T1000 (cell line): ENCODE data around the gene NOS2.
"Not testable (repeated sequence)": the region's sequence is repeated elsewhere in the genome, so short reads cannot be mapped to it uniquely, and the experiment has no call there.

ENCODE experiments used
- DNase-seq: peaks from one replicate; lab custom pipeline; 2025; ENCODE audit warnings: mixed read lengths; lab: John Stamatoyannopoulos, UW

Gene NOS2

DNA sequence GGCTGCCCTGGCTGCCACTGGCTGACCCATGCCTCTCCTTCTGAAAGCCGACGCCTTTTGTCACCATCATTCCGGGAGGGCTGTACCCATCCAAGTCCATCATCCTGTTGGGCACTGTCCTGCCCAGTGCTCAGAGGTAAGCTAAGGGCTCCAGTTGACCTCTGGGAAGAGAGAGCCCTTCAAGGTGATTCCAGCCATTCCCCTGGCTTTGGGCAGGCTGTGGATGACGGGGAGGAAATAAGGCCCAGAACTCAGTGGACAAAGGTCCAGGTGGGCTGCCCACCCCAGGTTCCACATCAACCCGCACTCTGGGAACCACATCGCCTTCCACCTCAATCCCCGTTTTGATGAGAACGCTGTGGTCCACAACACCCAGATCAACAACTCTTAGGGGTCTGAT lies 45.8 kb downstream of the NOS2 start:
- no peak for DNase-seq

DNA sequence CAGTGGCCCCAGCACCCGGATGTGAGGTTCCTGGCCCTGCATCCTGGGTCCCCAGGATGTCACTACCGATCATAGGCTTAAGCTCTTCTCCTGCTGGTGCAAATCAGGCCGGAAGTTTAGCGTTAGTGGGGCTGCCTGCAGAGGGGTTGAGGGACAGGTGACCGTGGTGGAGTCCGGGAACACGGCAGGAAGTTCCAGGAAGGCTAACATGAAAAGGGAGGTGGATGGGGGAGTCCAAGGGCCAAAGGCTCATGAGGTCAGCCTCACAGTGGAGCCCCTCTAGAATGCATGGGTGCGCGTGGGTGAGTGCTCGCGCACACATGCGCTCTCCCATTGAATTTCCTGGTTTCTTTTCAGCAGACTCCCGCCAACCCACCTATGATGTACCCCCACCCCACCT lies 46.6 kb downstream of the NOS2 start:
- DNase-seq, result not testable (repeated sequence)

DNA sequence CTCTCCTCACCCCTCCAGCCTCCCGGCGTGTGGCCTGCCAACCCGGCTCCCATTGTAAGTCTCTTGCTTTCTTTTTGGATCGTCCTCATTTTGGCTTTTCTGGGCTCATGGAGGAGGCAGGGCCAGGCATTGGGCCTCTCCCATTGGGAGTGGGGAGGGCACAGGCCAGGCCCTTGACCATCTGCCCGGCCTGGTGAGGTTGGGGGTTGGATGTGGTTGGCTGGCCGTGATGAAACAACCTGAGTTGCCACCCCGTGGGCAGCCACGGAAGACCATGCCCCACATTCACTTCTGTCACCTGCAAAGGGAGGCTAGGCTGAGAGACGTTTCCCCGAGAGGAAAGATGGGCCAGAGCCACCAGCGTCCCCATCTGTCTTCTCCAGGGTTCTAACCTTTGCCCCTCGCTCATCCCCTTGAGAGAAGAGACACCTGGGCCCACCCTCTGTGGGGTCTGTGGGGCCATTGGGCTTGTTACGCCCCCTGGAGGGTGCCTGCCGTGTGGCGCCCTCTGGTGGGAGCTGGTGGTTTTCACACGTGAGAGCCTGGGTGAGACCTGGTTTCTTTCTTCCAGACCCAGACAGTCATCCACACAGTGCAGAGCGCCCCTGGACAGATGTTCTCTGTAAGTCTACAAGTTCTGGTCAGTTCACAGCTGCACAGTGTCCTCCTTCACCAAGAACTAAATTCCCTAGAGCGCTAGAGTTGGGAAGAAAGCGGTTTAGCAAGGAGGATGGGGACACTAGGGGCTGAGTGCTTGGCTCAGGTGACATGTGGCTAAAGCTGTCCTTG lies 47.3 kb downstream of the NOS2 start:
- not testable (repeated sequence) for DNase-seq

DNA sequence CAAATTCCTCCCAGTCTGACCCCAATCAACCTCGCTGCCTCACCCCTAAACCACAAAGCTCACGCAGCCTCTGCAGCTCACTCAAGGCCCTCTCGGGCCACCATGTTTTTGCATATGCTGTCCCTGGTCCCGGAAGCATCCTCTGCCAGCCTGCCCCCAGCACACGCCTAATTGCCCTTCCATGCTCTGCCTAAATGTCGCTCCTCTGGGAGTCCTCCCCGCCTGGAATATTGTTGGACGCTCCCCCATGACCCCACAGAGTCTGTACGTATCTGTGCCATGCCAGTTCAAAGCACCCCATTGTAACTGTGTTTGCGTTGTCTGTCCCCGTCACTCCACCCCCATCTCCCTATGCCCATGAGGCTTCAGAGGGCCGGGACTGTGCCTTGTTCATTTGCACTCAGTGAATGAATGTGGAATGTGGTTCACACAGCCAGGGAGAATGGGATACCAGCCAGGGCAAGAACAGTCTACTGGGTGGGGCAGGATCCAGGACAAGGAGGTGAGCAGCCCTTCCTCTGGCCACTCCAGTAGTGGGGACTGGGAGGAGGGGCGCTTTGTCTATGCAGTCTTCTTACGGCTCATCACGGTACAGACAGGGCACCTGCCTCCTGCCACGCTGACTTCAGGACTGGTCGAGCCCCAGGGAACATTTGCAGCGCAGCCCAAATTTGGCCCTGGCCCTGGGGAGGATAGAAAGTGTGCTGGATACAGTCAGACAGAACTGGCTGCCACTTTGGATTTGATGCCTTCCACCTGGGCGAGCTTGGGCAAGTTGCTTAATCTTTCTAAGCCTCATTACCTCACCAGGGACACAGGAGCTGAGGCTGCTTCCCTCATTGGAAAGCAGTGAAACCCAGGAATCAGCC lies 48.5 kb downstream of the NOS2 start:
- DNase-seq, result no peak

DNA sequence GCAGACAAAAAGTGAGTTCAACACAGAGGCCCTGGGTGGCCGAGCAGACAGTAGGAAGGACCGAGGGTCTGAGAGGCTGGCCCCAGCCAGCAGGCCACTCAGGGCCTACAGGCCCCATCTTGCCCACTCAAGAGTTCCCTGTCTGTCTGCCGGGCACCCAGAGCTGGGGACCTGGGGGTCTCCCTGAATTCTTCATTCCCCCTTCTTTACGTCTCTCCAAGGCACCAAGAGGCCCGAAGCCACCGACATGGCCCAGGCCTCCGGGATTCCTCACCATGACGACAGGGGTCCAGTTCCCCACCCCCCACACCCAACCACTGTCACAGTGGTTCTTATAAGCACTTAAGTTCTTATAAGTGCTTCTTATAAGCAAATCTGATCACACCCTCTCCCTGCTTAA lies 49.2 kb downstream of the NOS2 start:
- no peak for DNase-seq

DNA sequence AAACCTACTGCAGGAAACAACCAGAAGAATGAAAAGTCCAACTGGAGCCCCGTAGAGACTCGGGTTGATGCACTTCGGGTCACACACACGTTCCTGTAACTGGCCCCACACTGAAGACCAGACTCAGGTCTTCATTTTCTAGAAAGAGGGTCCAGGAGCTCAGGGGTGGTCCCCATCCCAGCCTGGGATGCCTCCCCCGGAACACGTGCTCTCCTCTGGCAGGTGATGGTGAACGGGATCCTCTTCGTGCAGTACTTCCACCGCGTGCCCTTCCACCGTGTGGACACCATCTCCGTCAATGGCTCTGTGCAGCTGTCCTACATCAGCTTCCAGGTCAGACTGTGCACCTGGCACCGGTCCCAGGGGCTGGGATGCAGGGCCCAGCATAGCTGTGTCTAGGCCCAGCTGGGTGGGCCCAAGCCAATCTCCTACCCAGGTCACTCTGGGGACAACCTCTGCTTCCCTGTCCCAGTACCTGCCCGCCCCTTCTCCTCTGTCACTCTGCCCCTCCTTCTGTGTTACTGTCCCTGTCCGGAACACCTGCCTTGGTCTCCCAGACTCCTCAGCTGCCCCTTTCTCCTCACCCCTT lies 50.7 kb downstream of the NOS2 start:
- not testable (repeated sequence) for DNase-seq

DNA sequence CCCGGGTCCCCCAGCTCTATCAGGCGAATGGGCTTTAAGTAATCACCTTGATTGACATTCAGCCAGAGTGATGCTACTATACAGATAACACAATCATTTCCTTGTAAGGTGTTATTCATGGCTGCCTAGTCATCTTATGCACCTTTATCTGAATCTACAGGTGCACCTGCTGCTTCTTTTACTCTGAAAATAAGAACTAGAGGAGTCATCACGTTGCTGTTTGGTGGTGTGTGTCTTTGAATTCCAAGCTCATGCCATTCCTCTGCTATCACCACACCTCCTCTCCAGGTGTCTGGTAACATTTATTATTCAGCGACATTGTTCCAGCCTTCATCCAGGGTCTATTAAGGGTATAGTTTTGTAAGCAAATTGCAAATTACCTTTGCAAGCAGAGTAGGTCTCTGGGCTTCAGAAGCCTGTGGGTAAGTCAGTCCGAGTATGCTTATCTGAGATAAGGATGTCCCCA lies 51.9 kb downstream of the NOS2 start:
- no peak for DNase-seq

- no peak for DNase-seq
Measured at GRCh38 chr17:27747462-27748359, 52.6 kb downstream of the NOS2 start.

DNA sequence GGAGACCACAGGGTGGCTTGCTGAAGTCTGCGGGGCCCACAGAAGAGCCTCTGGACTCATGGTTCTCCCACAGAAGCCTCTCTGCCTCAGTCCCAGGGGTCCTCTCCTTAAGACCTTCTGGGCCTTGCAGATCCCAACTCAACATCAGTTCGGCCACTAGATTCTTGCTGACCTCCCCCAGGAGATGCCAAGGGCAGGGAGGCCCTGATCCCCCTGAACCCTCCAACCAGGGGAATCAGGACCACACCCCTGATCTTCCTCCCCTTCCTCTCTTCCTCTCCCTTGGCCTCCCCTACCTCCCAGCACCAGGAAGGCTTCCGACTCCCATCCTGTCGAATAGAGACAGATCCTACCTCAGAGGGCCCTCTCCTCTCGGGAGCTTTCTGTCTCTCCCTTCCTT lies 53.4 kb downstream of the NOS2 start:
- no peak for DNase-seq

- not testable (repeated sequence) for DNase-seq
Measured at GRCh38 chr17:27746320-27746719, 54.0 kb downstream of the NOS2 start.

DNA sequence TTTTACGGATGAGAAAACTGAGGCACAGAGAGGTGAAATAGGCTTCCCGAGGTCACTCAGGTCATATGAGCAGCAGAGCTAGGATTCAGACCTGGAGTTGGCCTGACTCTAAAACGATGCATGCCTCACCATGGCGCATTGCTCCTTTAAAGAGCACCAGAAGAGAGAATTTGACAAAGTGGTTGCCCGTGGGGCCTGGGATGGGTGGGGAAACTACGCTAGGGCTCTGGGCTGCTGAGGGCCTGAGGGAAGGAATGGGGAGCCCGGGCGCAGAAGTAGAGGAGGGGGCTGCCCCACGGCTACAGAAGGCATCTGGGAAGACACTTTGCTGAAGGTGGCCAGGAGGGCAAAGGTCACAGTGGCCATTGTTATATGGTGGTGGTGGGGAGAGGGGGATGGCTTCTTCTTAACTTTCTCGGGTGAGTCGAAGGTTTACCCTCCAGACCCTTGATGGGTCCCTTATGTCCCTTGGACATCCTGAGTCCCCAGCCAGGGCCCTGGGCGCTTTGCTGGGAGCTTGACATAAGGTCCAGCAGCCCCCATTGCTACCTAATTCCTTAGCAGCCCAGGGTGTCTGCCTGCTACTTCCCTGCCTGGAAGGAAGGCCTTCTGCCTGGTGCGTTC lies 55.0 kb downstream of the NOS2 start:
- DNase-seq, result not testable (repeated sequence)

DNA sequence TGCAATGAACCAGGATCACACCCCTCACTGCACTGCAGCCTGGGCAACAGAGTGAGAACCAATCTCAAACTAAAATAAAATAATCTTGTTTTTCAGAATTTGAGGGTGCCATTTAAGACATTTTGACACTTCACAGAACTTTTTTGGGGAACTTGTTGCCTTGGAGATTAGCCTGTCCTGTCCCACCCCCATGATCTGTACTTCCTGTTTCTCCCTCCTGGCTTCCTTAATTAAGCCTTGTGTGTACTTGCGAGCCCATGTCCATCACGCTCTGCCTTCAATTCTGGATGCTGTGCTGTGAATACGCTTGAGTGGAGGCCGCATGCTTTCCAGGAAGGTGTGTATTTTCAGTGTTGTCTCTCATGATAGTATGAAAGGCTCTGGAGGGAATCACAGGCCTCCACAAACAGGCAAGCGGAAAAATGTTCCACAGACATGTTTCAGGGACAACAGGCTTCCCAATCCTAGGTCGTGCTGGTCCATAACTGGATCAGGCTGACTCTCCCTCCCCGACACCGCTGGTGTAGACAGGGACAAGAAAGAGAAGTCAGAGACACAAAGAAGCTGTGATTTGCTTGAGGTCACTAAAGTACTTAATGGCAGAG lies 56.9 kb downstream of the NOS2 start:
- DNase-seq, result no peak

GRCh38 chr17:27741971-27742575 lies 58.3 kb downstream of the NOS2 start:
- DNase-seq, result no peak

GRCh38 chr17:27741361-27741861 lies 58.9 kb downstream of the NOS2 start:
- DNase-seq, result no peak

GRCh38 chr17:27740541-27740940 lies 59.8 kb downstream of the NOS2 start:
- DNase-seq, result not testable (repeated sequence)

GRCh38 chr17:27733773-27734172 lies 66.6 kb downstream of the NOS2 start:
- DNase-seq, result no peak

DNA sequence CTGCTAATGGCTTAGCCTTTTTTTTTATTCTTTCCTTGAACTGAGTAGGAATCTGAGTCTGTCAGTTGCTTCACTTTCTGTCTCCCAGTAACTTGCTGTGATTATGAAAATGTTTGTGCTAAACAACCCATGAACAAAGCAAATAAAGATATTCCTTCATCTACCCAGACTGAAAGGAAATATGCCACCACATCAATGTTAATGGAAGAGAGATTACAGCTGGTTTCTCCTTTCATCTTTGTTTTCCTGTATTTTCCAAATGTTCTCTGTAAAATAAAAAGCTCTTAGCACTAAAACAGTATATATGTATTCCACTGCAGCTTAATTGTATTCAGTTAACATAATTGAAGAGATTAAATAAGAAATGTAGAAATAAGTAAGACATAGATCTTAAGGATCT lies 67.6 kb downstream of the NOS2 start:
- not testable (repeated sequence) for DNase-seq

DNA sequence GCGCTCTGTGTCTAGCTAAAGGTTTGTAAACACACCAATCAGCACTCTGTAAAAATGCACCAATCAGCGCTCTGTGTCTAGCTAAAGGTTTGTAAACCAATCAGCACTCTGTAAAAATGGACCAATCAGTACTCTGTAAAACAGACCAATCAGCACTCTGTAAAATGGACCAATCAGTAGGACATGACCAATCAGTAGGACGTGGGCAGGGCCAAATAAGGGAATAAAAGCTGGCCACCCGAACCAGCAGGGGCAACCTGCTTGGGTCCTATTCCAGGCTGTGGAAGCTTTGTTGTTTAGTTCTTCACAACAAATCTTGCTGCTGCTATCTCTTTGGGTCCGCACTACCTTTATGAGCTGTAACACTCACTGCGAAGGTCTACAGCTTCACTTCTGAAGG lies 74.3 kb downstream of the NOS2 start:
- not testable (repeated sequence) for DNase-seq

GRCh38 chr17:27721797-27722196 lies 78.5 kb downstream of the NOS2 start:
- DNase-seq, result no peak
